Measurements from ENCODE around the gene SYNPR. TPM values are rescaled to one million over a fixed set of nuclear protein-coding genes. Genes with fewer than 3 reads are reported as not detected.

The SYNPR gene
- total RNA-seq, 6 experiments from 2014 or later = not detected

DNA sequence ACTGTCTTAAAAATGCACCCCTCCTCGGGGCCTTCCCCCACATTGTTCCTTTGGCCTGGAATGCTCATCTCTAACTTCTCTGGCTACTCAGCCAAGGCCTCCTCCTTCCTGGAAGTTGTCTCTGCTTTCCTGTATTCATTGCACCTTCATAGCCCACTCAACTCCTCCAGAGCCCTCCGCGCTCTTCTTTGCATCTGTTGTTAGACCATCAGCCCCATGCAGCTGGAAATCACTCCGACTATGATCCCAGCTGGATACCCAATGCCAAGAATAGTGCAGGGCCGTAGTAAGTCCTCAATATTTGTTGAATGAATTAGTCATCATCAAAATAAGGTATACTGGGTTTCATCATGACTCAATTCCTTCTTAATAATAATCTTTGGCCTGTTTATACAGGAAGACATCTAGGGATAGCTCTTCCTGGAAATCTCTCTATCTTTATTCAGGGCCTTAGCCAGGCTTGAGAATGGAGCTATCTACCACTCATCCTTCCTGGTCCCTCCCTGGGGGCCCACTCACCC lies 112.7 kb downstream of the SYNPR start:
- TF ChIP-seq, protein P1, sequence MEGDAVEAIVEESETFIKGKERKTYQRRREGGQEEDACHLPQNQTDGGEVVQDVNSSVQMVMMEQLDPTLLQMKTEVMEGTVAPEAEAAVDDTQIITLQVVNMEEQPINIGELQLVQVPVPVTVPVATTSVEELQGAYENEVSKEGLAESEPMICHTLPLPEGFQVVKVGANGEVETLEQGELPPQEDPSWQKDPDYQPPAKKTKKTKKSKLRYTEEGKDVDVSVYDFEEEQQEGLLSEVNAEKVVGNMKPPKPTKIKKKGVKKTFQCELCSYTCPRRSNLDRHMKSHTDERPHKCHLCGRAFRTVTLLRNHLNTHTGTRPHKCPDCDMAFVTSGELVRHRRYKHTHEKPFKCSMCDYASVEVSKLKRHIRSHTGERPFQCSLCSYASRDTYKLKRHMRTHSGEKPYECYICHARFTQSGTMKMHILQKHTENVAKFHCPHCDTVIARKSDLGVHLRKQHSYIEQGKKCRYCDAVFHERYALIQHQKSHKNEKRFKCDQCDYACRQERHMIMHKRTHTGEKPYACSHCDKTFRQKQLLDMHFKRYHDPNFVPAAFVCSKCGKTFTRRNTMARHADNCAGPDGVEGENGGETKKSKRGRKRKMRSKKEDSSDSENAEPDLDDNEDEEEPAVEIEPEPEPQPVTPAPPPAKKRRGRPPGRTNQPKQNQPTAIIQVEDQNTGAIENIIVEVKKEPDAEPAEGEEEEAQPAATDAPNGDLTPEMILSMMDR (IDR thresholded peaks at IDR 0.05) = no peak
- no peak for TF ChIP-seq POLR2A (IDR thresholded peaks at IDR 0.05)
- H3K27me3 ChIP-seq = no peaks in the 10 kb centered on the region
- intact Hi-C loops (cut with DNase I) = no loop called here
- ATAC-seq (no peak), DNase-seq (no peak)
- H3K36me3 ChIP-seq = no peaks in the 10 kb centered on the region
- no peak overlapping the region for H3K4me3 ChIP-seq
- no peaks in the 10 kb centered on the region for H3K9me3 ChIP-seq
- WGBS (ENCODE audit: insufficient coverage, low coverage, low lambda C conversion rate, missing lambda C conversion rate) = 62% methylated on average over 5 of the region's 5 CpGs
- no peaks in the 10 kb centered on the region for H3K4me1 ChIP-seq
- no peak overlapping the region for H3K27ac ChIP-seq

GRCh38 chr3:63395960-63396359 lies 117.9 kb downstream of the SYNPR start:
- ATAC-seq = no peak
- Histone ChIP-seq H3K4me1 (no peaks in the 10 kb centered on the region), H3K27me3 (no peaks in the 10 kb centered on the region), H3K9me3 (no peaks in the 10 kb centered on the region), H3K36me3 (no peaks in the 10 kb centered on the region), H3K4me3 (no peak overlapping the region), H3K27ac (no peak overlapping the region)
- intact Hi-C loops (cut with DNase I) = no loop called here
- TF ChIP-seq, protein P1 (IDR thresholded peaks at IDR 0.05) = no peak
- no peak for TF ChIP-seq POLR2A (IDR thresholded peaks at IDR 0.05)
- DNase-seq = no peak
- WGBS (ENCODE audit: insufficient coverage, low coverage, low lambda C conversion rate, missing lambda C conversion rate) = 61% methylated on average over 4 of the region's 4 CpGs

DNA sequence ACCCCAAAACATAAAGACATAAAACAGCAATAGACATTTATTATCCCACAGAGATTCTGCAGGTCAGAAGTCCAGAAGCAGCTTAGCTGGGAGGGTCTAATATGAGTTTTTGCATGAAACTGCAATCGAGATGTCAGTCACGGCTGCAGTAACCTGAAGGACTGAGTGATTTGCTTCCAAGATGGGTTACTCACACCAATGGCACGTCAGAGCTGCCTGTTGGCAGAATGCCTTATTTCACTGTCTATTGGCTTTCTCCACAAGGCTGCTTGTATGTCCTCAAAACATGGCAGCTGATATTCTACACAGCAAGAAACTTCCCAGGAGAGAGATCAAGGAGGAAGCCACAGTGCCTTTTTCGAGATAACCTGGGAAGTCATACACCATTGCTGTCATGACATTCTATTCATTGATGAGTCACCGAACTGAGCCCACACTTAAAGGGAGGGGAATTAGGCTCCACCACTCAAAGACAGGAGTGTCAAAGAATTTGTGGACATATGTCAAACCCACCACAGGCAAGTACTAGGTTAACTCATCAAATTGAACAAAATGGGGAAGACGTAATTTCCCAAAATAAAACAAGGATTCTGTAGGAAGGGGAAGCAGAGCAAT lies 122.2 kb downstream of the SYNPR start:
- no peak overlapping the region for H3K27ac ChIP-seq
- WGBS (ENCODE audit: insufficient coverage, low coverage, low lambda C conversion rate, missing lambda C conversion rate) = 53% methylated on average over 6 of the region's 6 CpGs

GRCh38 chr3:63405882-63406281 lies 127.8 kb downstream of the SYNPR start:
- H3K4me3 ChIP-seq = no peak overlapping the region
- no peak for DNase-seq
- 57% methylated on average over 3 of the region's 3 CpGs for WGBS (ENCODE audit: insufficient coverage, low coverage, low lambda C conversion rate, missing lambda C conversion rate)

More for the DNA sequence above, 122.2 kb downstream of the SYNPR start:
- H3K36me3 ChIP-seq = no peaks in the 10 kb centered on the region
- H3K4me1 ChIP-seq = no peaks in the 10 kb centered on the region
- no peak overlapping the region for H3K4me3 ChIP-seq
- H3K9me3 ChIP-seq = no peaks in the 10 kb centered on the region
- TF ChIP-seq, protein P1 (IDR thresholded peaks at IDR 0.05) = no peak
- TF ChIP-seq POLR2A (IDR thresholded peaks at IDR 0.05) = no peak
- ATAC-seq (no peak), DNase-seq (no peak)
- intact Hi-C loops (cut with DNase I) = no loop called here
- H3K27me3 ChIP-seq = no peaks in the 10 kb centered on the region

More at GRCh38 chr3:63405882-63406281, 127.8 kb downstream of the SYNPR start:
- H3K27ac ChIP-seq = no peak overlapping the region
- TF ChIP-seq, protein P1 (IDR thresholded peaks at IDR 0.05) = no peak
- TF ChIP-seq POLR2A (IDR thresholded peaks at IDR 0.05) = no peak
- intact Hi-C loops (cut with DNase I) = no loop called here
- H3K4me1 ChIP-seq = no peaks in the 10 kb centered on the region
- no peaks in the 10 kb centered on the region for H3K36me3 ChIP-seq
- ATAC-seq = no peak
- no peaks in the 10 kb centered on the region for H3K9me3 ChIP-seq
- H3K27me3 ChIP-seq = no peaks in the 10 kb centered on the region

Data from right lobe of liver (tissue), 6 donors.